Measurements from ENCODE around the gene ASCC3. TPM values are rescaled to one million over a fixed set of nuclear protein-coding genes. Genes with fewer than 3 reads are reported as not detected.

ASCC3 gene
- total and polyA plus RNA-seq, 2 experiments from 2014 or later, result 34.0 to 77.6 TPM

DNA sequence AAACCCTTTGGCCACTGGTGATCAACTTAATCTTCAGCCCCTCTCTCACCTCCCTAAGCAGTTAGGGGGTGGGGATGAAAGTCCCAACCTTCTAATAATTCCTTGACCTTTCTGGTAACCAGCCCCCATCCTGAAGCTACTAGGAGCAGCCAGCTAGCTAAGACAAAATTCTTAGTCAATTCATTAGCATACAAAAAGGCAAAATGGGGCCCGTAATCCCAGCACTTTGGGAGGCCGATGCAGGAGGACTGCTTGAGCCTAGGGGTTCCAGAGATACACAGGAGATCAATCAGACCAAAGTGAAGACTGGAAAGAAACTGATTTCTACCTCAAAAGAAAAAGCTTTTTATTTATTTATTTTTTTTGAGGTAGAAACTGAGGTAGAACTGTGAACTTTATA is 1.8 kb downstream of the ASCC3 start:
- Histone ChIP-seq H3K27ac (no peak overlapping the region), H3K4me2 (peak overlapping the region; percentile 82), H3K9me3 (ENCODE audit: low read depth) (no peaks in the 10 kb centered on the region), H3K36me3 (replicated peaks; ENCODE audit: insufficient read depth, low read depth) (no peaks in the 10 kb centered on the region), H3K4me1 (ENCODE audit: insufficient read depth) (peaks cover 24% of the 10 kb centered on the region), H3K4me3 (peak overlapping the region; percentile 58), H3K79me2 (peaks cover 75% of the 10 kb centered on the region), H3K9me2 (replicated peaks; ENCODE audit: insufficient read depth) (no peaks in the 10 kb centered on the region), H4K20me1 (ENCODE audit: insufficient read depth, poor library complexity, severe bottlenecking) (peaks cover 24% of the 10 kb centered on the region), H3K27me3 (no peaks in the 10 kb centered on the region), H2AFZ (no peak overlapping the region)
- no peak for DNase-seq (ENCODE audit: low spot score)
- no peak for TF ChIP-seq EZH2phosphoT487 (IDR thresholded peaks at IDR 0.05; ENCODE audit: low read depth, severe bottlenecking, unreplicated experiment)
- TF ChIP-seq, protein P1, sequence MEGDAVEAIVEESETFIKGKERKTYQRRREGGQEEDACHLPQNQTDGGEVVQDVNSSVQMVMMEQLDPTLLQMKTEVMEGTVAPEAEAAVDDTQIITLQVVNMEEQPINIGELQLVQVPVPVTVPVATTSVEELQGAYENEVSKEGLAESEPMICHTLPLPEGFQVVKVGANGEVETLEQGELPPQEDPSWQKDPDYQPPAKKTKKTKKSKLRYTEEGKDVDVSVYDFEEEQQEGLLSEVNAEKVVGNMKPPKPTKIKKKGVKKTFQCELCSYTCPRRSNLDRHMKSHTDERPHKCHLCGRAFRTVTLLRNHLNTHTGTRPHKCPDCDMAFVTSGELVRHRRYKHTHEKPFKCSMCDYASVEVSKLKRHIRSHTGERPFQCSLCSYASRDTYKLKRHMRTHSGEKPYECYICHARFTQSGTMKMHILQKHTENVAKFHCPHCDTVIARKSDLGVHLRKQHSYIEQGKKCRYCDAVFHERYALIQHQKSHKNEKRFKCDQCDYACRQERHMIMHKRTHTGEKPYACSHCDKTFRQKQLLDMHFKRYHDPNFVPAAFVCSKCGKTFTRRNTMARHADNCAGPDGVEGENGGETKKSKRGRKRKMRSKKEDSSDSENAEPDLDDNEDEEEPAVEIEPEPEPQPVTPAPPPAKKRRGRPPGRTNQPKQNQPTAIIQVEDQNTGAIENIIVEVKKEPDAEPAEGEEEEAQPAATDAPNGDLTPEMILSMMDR (IDR thresholded peaks at IDR 0.05; ENCODE audit: poor library complexity), result no peak
- no peak for TF ChIP-seq EZH2 (IDR thresholded peaks at IDR 0.05; ENCODE audit: borderline replicate concordance)
- 79% methylated on average over 2 of the region's 2 CpGs for WGBS (ENCODE audit: low lambda C conversion rate, missing lambda C conversion rate)

GRCh38 chr6:100877851-100878250 is 3.3 kb downstream of the ASCC3 start:
- peak overlapping the region; percentile 2 for H3K27ac ChIP-seq
- H3K4me2 ChIP-seq, result peak overlapping the region; percentile 82
- peaks cover 88% of the 10 kb centered on the region for H3K79me2 ChIP-seq

DNA sequence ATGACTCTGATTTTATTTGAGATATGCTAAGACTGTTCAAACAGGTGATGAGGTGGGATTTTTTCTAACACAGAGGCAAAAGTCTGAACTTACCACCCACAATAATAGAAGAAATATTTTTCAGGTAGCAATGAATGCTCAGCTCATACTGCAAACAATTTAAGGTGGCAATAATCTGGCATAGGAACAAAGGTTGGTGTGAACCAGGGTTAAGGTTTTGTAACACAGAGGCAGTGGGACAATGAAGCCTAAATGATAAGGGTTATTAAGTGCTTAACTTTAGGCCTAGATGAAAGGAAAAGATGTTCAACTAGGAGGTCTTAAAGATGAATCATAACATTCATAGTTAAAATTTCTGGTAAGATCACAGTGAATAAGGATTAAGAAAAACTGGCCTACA is 4.9 kb downstream of the ASCC3 start:
- H4K20me1 ChIP-seq (ENCODE audit: insufficient read depth, poor library complexity, severe bottlenecking), result peaks cover 24% of the 10 kb centered on the region
- H3K27ac ChIP-seq, result no peak overlapping the region
- no peak overlapping the region for H2AFZ ChIP-seq
- no peaks in the 10 kb centered on the region for H3K36me3 ChIP-seq (replicated peaks; ENCODE audit: insufficient read depth, low read depth)
- peaks cover 95% of the 10 kb centered on the region for H3K79me2 ChIP-seq
- H3K9me3 ChIP-seq (ENCODE audit: low read depth), result no peaks in the 10 kb centered on the region
- H3K9me2 ChIP-seq (replicated peaks; ENCODE audit: insufficient read depth), result no peaks in the 10 kb centered on the region
- no peaks in the 10 kb centered on the region for H3K27me3 ChIP-seq
- peaks cover 16% of the 10 kb centered on the region for H3K4me1 ChIP-seq (ENCODE audit: insufficient read depth)
- no peak overlapping the region for H3K4me3 ChIP-seq
- H3K4me2 ChIP-seq, result no peak overlapping the region
- DNase-seq (ENCODE audit: low spot score), result no peak
- TF ChIP-seq EZH2 (IDR thresholded peaks at IDR 0.05; ENCODE audit: borderline replicate concordance) (no peak), EZH2phosphoT487 (IDR thresholded peaks at IDR 0.05; ENCODE audit: low read depth, severe bottlenecking, unreplicated experiment) (no peak)
- TF ChIP-seq, protein P1 (IDR thresholded peaks at IDR 0.05; ENCODE audit: poor library complexity), result no peak

More at GRCh38 chr6:100877851-100878250, 3.3 kb downstream of the ASCC3 start:
- Histone ChIP-seq H3K9me2 (replicated peaks; ENCODE audit: insufficient read depth) (no peaks in the 10 kb centered on the region), H3K36me3 (replicated peaks; ENCODE audit: insufficient read depth, low read depth) (no peaks in the 10 kb centered on the region), H3K27me3 (no peaks in the 10 kb centered on the region), H2AFZ (no peak overlapping the region), H3K4me1 (ENCODE audit: insufficient read depth) (peaks cover 24% of the 10 kb centered on the region), H4K20me1 (ENCODE audit: insufficient read depth, poor library complexity, severe bottlenecking) (peaks cover 24% of the 10 kb centered on the region), H3K4me3 (no peak overlapping the region), H3K9me3 (ENCODE audit: low read depth) (no peaks in the 10 kb centered on the region)
- no peak for DNase-seq (ENCODE audit: low spot score)
- TF ChIP-seq, protein P1 (IDR thresholded peaks at IDR 0.05; ENCODE audit: poor library complexity), result no peak
- TF ChIP-seq EZH2 (IDR thresholded peaks at IDR 0.05; ENCODE audit: borderline replicate concordance) (no peak), EZH2phosphoT487 (IDR thresholded peaks at IDR 0.05; ENCODE audit: low read depth, severe bottlenecking, unreplicated experiment) (no peak)

GRCh38 chr6:100865525-100865924 is 15.6 kb downstream of the ASCC3 start:
- no peaks in the 10 kb centered on the region for H4K20me1 ChIP-seq (ENCODE audit: insufficient read depth, poor library complexity, severe bottlenecking)
- peaks cover 54% of the 10 kb centered on the region for H3K79me2 ChIP-seq
- H3K4me3 ChIP-seq, result no peak overlapping the region
- H3K4me2 ChIP-seq, result no peak overlapping the region
- DNase-seq (ENCODE audit: low spot score), result no peak
- no peaks in the 10 kb centered on the region for H3K9me3 ChIP-seq (ENCODE audit: low read depth)
- H3K4me1 ChIP-seq (ENCODE audit: insufficient read depth), result no peaks in the 10 kb centered on the region
- H3K36me3 ChIP-seq (replicated peaks; ENCODE audit: insufficient read depth, low read depth), result no peaks in the 10 kb centered on the region
- H3K27me3 ChIP-seq, result no peaks in the 10 kb centered on the region
- 100% methylated on average over 2 of the region's 2 CpGs for WGBS (ENCODE audit: low lambda C conversion rate, missing lambda C conversion rate)
- no peak overlapping the region for H3K27ac ChIP-seq
- TF ChIP-seq EZH2phosphoT487 (IDR thresholded peaks at IDR 0.05; ENCODE audit: low read depth, severe bottlenecking, unreplicated experiment) (no peak), EZH2 (IDR thresholded peaks at IDR 0.05; ENCODE audit: borderline replicate concordance) (no peak)
- TF ChIP-seq, protein P1 (IDR thresholded peaks at IDR 0.05; ENCODE audit: poor library complexity), result no peak
- no peaks in the 10 kb centered on the region for H3K9me2 ChIP-seq (replicated peaks; ENCODE audit: insufficient read depth)
- H2AFZ ChIP-seq, result no peak overlapping the region

All from hepatocyte (in vitro differentiated cells).